GM18526 (cell line): Measurements from ENCODE around the gene ECE1.

ENCODE experiments used
- POLR2A ChIP-seq: IDR thresholded peaks from 3 replicates; pipeline ENCODE4 v1.6.1; 2011; ENCODE audit not compliant: insufficient read length; ENCODE audit errors: extremely low read depth

The ECE1 gene

DNA sequence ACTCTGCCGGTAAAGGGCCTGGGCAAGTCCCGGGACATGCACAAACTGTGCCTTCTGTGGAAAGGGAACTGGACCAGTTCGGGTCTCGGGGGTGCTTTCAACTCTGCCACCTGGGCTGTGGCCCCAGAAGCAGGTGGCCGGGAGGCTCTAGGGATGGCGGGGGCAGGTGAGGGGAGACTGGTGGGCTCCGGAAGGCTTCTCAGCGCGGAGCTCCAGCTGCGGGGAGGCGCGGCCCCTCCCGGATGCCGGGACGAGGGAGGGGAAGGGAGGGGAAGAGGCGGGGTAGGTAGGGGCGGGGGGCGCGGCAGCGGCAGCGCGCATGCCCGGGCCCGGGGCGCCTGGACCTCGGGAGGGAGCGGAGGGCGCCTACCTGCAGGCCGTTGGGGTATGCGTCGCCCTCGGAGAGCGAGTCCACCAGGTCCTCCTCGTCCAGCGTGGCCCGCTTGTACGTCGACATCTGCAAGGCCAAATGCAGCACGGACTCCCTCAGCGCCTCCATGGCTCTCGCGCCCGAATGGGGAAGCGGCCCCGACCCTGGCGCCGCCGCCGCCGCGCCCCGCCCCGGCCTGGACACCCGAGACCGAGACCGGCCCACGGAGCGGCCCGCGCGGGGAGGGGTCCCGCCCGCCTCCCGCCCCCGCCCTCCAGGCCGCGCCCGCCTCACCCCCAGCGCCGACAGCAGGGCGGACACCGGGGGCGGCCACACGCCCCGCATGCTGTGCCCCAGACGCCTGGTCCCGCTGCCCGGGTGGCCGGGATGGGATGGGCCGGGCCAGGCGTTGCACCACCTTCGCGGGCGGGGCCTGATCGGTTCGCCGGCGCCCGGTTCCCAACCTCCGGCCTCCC, at the start of gene ECE1:
Gene ECE1 (minus strand): TSS at position 764 of the 846 bp plus-strand sequence. CDS start 49 bp downstream, at position 715.
- TF ChIP-seq POLR2A = no peak

DNA sequence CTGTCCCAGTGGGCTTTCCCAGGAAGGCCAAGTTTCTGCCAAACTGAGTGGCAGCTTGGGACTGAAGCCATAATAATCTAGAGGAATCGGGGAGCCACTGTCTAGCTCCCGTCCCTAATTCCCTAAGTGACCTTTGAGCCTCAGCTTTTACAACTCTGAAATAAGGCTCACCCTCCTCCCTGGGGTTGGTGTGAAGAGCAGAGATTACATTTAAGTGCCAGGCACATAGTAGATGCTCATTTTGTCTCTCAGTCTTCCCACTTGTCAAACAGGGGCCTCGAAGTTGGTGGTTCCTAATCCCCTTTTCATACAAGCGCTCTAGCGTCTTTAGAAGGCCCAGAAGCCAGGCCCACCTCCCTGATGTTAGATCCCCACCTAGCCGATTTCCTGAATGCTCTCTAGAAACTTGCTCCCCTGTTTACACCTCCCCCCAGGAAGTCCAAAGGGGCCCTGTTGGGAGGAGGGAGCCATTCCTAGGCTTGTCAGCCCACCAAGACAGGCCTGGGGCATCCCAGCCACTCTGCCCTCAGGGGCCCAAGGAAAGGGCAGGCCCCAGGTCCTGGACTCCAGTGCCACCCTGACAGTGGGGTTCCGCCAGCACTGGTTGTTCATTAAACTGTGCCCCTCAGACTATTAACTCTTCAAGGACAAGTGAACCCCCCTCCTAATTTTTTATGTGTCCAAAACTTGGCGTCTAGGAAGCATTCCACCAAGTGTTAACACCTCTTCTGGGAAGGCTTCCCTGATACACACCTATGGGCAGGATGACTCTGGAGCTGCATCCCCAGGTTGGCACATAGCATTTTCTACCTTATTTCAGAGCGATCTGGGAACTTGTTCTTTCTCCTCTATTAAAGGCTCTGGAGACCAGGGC, 49.3 kb upstream of the ECE1 start:
- TF ChIP-seq POLR2A = no peak

DNA sequence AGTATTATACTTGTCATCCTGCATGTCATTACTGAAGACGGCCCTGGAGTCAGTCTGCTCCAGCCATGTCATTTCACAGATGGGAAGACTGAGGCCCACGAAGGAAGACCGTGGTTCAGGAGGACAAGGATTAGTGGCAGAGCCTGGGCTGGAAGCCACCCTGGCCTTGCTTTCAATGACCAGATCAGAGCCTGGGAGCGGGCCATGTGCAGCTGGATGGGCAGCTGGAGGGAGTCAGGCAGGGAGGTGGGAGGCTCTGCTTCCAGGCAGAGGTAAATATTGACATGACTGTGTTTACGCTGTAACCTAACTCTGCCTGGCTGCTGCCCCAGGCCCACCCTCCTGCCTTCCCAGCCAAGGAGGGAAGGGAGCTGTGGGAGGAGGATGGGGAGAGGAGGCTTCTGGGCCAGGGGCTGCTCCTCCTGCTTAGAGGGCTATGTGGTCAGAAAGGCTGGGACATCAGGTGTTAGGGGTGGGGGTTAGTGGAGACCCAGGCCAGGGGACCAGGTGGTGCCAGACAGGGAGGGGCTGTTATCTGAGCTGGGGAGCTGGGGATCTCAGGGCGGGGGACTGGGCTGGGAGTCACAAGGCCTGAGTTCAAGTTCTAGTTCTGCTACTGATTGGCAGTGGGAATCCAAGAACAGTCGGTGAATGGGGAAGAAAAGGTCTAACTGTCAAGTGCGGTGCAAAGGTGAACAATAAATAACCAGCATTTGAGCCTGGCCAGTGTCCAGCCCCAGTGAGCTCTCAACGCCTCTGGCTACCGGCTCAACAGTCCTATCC, 48.5 kb upstream of the ECE1 start:
- no peak for TF ChIP-seq POLR2A

DNA sequence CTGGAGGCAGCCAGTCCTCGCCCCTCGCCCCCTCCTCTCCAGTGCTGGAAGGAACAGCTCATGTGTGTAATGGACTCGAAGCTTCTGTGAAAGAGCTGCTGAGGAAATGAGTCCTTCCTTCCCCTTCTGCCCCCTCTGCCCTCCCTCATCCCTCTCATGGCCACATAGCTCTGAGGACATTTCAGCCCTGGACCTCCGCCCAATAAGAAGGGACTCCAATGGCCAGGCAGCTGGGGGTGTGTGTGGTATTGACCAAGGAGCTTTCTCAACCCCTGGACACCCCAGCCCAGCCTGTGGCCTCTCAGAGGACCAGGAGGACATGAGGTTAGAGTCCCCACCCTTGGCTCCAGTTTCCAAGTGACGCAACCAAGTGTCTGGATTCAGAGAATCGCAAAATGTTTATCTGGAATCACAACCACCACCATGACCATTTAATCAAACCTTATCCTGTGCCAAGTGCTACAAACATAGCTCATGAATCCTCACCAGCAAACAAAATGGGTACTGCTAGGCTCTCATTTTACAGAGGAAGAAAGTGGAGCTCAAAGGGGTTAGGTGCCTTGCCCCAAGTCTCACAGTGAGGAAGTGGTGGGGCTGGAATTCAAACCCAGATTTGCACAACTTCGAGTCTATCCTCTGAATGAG, 47.8 kb upstream of the ECE1 start:
- TF ChIP-seq POLR2A = no peak

DNA sequence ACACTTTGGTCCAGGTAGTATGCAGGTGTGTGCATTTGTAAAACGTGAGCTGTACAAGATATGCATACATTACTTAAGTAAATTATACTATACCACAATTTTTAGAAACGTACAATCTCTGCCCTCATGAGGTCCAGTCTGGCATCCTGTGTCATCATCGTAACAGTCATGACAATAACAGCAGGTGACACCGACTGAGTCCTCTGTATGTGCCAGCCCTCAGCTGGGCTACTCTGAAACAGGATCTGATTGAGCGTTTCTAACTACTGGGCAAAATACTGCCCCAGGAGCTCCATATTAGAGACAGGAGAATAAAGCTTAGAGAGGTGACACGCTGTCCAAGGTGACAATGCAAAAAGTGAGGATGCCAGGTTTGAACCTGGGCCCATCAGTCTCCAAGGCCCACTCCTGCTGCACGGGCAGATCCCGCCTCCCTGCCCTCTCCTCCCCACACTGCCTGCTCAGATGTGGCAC, 47.2 kb upstream of the ECE1 start:
- no peak for TF ChIP-seq POLR2A

DNA sequence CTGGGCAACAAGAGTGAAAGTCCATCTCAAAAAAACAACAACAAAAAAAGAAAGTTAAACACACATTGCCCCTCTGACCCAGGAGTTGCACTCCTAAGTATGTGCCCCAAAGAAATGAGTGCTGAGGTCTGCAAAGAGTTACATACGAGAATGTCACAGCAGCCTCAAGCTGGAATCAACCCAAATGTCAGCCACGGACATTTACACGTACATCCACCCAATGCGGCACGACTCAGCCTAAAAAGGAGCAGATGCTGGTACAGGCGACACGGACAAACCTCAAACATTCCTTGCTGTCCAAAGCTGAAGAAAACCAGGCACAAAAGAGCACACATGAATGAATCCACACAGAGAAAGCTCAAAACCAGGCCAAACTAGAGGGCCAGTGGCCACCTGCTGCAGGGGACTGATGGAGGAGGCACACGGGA, 46.8 kb upstream of the ECE1 start:
- TF ChIP-seq POLR2A = no peak

DNA sequence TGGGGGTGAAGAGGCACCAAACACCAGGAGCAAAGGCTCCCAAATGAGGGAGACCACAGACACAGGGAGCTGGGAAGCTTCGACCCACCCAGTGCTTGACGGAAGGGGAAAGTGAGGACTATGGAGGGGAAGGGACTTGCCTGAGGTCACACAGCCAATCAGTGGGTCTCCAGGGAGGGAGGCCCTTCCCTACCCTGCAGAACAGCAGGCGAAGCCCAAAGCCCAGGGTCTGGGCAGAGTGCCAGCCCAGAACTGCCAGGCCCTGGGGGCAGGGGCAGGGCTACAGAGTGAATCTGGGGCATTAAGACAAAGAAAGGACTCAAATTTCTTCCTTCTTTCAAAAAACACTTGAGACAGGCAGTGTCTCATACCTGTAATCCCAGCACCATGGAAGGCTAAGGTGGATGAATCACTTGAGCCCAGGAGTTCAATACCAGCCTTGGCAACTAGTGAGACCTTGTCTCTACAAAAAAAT, 45.5 kb upstream of the ECE1 start:
- TF ChIP-seq POLR2A = no peak

DNA sequence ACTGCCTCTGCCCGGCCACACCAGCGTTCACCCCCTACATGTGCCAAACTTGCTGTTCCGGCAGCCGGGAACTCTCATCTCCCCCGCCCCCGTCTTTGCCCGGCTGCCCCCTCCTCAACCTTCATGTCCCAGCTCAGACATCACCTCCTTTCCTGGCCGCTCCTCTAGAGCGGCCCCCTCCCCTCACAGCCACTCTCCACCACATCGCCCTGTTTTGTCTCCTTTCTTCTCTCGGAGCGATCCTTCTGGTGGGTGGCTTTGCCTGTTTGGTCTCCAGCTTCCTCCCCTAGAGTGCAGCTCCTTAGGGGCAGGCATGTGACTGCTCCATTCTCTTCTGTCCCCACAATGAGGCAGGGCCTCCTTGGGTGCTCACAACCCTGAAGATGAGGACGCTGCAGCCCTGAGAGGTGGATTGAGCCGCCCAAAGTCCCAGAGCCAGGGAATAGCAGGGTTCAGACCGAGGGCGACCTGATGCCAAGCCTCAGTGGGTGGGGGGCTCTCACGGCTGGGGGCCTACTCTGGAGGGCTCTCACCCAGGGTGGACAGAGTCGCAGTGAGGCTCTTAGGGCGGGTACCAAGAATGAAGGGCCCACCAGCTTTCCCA, 44.9 kb upstream of the ECE1 start:
- no peak for TF ChIP-seq POLR2A

DNA sequence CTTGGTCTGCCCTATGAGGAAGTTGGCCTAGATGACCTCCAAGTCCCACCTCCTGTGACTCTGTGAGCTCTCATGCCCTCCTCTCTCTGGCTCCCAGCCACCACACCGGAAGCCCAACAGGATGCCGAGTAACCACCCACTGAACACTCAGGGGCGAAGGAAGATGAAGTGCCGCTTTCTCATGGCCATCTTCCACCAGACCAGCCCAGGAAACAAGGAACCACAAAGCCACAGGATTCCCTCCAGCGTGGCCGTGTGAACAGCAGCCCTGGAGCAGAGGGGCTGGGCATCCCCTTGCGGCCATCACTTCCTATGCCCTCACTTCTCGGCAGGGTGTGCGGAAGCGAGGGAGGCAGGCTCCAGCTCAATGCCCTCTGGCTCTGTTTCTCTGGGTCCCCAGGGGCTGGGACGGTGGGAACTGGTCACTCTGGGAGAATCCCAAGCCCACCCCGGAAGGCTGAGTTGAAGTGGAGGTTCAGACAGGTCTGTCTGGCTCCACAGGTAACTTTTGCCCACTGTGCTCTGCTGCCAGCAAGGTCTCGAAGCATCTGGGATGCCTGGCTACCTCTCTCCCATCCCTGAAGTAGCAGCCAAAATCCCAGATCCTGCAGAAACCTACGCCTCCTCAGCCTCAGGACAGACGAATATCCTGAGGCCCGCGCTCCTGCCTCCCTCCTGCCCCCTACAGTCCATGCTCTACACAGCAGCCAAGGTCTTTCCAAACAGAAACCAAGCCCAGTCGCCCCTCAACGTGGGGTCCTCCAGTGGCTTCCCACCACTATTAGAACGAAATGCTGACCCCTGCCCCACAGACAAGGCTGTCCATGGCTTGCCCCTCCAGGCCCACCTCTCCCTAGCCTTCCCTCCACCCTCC, 44.2 kb upstream of the ECE1 start:
- no peak for TF ChIP-seq POLR2A

DNA sequence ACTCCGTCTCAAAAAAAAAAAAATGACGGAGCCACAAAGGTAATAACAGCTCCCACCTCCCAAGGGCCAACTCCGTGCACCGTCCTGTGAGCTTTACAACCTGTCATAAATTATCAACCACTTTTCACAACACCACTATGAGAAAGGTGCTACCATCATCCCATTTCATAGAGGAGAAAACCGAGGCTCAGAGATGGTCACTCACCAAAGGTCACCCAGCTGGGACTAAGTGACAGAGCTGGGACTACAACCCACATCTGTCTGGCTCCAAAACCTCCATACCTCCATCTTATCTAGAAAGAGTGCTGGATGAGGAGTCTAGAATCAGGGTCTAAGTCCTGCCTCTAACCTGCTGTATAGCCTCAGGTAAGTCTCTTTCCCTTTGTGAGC, 43.6 kb upstream of the ECE1 start:
- no peak for TF ChIP-seq POLR2A

DNA sequence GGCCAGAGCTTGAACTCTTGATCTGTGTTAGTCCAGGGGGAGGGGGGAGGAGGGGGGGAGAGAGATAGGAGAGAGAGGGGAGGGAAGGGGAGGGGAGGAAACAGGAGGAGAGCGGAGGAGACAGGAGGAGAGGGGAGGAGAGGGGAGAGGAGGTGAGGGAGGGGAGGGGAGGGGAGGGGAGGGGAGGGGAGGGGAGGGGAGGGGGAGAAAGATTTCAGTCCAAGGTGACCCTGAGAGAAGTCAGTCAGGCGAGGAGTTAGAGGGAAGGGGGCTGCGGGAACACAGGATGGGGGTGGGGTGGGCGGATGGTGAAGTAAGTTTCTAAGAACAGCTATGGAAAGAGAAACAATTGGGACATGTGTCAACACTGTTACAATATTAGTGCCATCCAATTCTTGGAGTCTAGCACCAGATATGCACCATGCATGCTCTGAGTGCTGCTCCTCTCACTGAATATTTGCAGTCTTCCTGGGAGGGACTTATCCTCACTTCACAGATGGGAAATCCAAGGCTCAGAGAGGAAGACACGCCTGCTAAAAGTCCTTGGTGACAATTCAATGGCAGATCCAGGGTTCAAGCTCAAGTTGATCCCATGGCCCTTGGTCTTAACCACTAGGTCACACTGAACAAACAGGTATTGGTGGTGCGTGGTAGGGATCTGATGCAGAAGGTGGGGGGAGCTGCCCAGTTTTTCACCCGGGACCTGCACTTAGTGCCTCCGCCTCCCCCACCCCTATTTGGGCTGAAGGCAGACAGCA, 42.5 kb upstream of the ECE1 start:
- no peak for TF ChIP-seq POLR2A

DNA sequence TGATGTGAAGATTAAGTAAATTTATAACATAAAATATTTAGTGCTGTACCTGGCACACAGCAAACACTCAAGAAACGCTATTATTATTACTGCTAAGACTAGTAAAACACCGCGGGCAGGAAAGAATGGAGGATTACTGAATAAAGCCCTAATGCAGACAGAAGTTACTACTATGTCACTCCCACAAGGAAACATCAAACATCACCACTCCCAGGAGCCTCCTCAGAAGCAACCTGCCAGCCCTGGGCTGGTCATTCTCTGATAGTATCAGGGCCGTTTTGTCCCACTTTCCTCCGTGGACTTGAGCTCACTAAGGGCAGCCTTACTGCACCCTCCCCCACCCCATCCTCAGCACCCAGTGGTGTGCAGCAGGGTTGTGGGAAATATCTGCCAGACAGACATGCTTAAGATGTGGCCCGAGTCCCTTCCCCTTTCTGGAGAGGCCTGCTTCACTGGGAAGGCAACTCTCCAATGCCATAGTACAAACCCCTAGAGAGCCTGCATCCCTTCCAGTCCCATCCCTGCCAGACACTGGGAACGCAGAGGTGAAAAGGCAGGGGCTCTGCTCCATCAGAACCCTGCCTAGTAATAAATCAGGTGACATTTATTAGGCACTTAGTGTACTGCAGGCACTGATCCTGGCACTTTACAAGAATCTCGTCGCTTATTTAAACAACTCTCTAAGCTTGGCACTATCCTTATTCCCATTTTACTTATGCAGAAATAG, 41.7 kb upstream of the ECE1 start:
- no peak for TF ChIP-seq POLR2A
